SK-N-SH (cell line): ENCODE data around the gene CTLA4. TPM values are rescaled to one million over a fixed set of nuclear protein-coding genes. Genes with fewer than 3 reads are reported as not detected.

Experiments
- CTCF ChIA-PET: fragments of 300-600, 350-600 bp; formaldehyde crosslinking; extraction: SDS; loops from one replicate; lab custom pipeline; 2021; lab: Yijun Ruan, JAX
- POLR2A ChIA-PET: fragments of 350-600 bp; sonication (Branson Sonifier 250); formaldehyde crosslinking; extraction: SDS; loops from one replicate; lab custom pipeline; 2020; ENCODE audit warnings: antibody characterized with exemption, inconsistent platforms; lab: Yijun Ruan, JAX
- DNase-seq: peaks from one replicate; pipeline ENCODE4 v3.0.0; 2012
- H2AFZ ChIP-seq: fragments of 200-600 bp; sonication (generic); 2 replicates; pipeline ENCODE4 v1.8.1; 2016; ENCODE audit warnings: antibody characterized with exemption, mild to moderate bottlenecking, low read depth
- H3F3A ChIP-seq: fragments of 200-600 bp; sonication (generic); replicated peaks from 2 replicates; pipeline ENCODE3; 2016; ENCODE audit warnings: antibody characterized with exemption, mild to moderate bottlenecking; ENCODE audit not compliant: insufficient read depth
- H3K27ac ChIP-seq, 2 experiments: fragments of 200-500 bp in 1 of 2; fragments of 200-600 bp in 1 of 2; sonication (Bioruptor generic) in 1 of 2; sonication (generic), shearing (Covaris generic) in 1 of 2; 2 replicates each; pipeline versions ENCODE4 v1.5.1 to v1.6.1; 2014 to 2016; ENCODE audit warnings: low read depth in 2 of 2, inconsistent platforms in 1 of 2, low read length in 1 of 2, mild to moderate bottlenecking in 1 of 2, mixed read lengths in 1 of 2
- H3K27me3 ChIP-seq: fragments of 200-600 bp; sonication (generic), shearing (Covaris generic); 2 replicates; pipeline ENCODE4 v1.6.1; 2016; ENCODE audit warnings: mixed run types; ENCODE audit not compliant: insufficient read depth
- H3K36me3 ChIP-seq, 2 experiments: fragments of 200-500 bp in 1 of 2; fragments of 200-600 bp in 1 of 2; sonication (Bioruptor generic) in 1 of 2; sonication (generic) in 1 of 2; replicated peaks in 1 of 2; 2 replicates each; pipeline versions ENCODE3 to v1.5.1; 2014 to 2016; ENCODE audit warnings: low read length in 1 of 2, mild to moderate bottlenecking in 1 of 2; ENCODE audit not compliant: insufficient read depth in 2 of 2, control insufficient read depth in 1 of 2
- H3K4me1 ChIP-seq, 2 experiments: fragments of 200-500 bp in 1 of 2; fragments of 200-600 bp in 1 of 2; sonication (Bioruptor generic) in 1 of 2; sonication (generic), shearing (Covaris generic) in 1 of 2; 2 replicates each; pipeline versions ENCODE4 v1.5.1 to v1.6.1; 2014 to 2016; ENCODE audit warnings: low read depth in 1 of 2, low read length in 1 of 2, mixed run types in 1 of 2; ENCODE audit not compliant: insufficient read depth in 2 of 2, control insufficient read depth in 1 of 2
- H3K4me2 ChIP-seq: fragments of 200-600 bp; sonication (generic), shearing (Covaris generic); 2 replicates; pipeline ENCODE4 v1.6.1; 2017; ENCODE audit warnings: mixed run types
- H3K4me3 ChIP-seq, 2 experiments: fragments of 200-500 bp in 1 of 2; fragments of 200-600 bp in 1 of 2; sonication (Bioruptor generic) in 1 of 2; sonication (generic), shearing (Covaris generic) in 1 of 2; 2 replicates each; pipeline versions ENCODE4 v1.5.1 to v1.8.1; 2014 to 2016; ENCODE audit warnings: low read depth in 2 of 2, inconsistent platforms in 1 of 2, low read length in 1 of 2, mild to moderate bottlenecking in 1 of 2, mixed read lengths in 1 of 2, moderate library complexity in 1 of 2
- H3K79me2 ChIP-seq: fragments of 200-600 bp; sonication (generic); 2 replicates; pipeline ENCODE4 v1.8.1; 2017; ENCODE audit warnings: mild to moderate bottlenecking; ENCODE audit not compliant: insufficient read depth
- H3K9ac ChIP-seq: fragments of 200-600 bp; sonication (generic); 2 replicates; pipeline ENCODE4 v1.6.1; 2017; ENCODE audit warnings: mixed run types
- H3K9me2 ChIP-seq: fragments of 200-600 bp; sonication (generic); 2 replicates; pipeline ENCODE4 v1.6.1; 2017; ENCODE audit warnings: mixed run types
- H3K9me3 ChIP-seq: fragments of 200-600 bp; sonication (generic); 2 replicates; pipeline ENCODE4 v1.6.1; 2017; ENCODE audit warnings: mixed run types, mild to moderate bottlenecking, moderate library complexity
- H4K20me1 ChIP-seq: fragments of 200-600 bp; sonication (generic); 2 replicates; pipeline ENCODE4 v1.6.1; 2017; ENCODE audit warnings: mild to moderate bottlenecking, mixed run types; ENCODE audit not compliant: insufficient read depth
- EZH2phosphoT487 ChIP-seq: fragments of 200-600 bp; sonication (generic); IDR thresholded peaks from 2 replicates; pipeline ENCODE4 v1.6.1; 2017; ENCODE audit warnings: low read depth, mixed run types, mild to moderate bottlenecking, antibody characterized with exemption, moderate library complexity, borderline replicate concordance
- MXI1 ChIP-seq: IDR thresholded peaks from 2 replicates; pipeline ENCODE4 v1.6.1; 2012; ENCODE audit warnings: mild to moderate bottlenecking, low read depth, low read length, improper control_type of control experiment
- NFIC ChIP-seq: IDR thresholded peaks from 2 replicates; pipeline ENCODE4 v1.4.0; 2012; ENCODE audit warnings: borderline replicate concordance
- REST ChIP-seq: IDR thresholded peaks from 2 replicates; pipeline ENCODE4 v1.6.1; 2012; ENCODE audit warnings: mild to moderate bottlenecking, low read depth, low read length, moderate library complexity
- TCF12 ChIP-seq: IDR thresholded peaks from 2 replicates; pipeline ENCODE4 v1.4.0; 2012
- WGBS: methylation state at CpG from one replicate; pipeline ENCODE4 v1.1.6; 2017; ENCODE audit warnings: low lambda C conversion rate; 5-methylcytosine and 5-hydroxymethylcytosine counted together
- polyA plus RNA-seq, 3 experiments: library from polyadenylated mRNA; depleted of rRNA; stranded (reverse); fragments of >200 nt; gene quantifications; 2 replicates each; pipeline ENCODE4 v1.2.3, GENCODE V29; 2012
- TF ChIP-seq, protein P1 (sequence below): IDR thresholded peaks from 2 replicates; pipeline ENCODE4 v1.4.0; 2012; ENCODE audit warnings: low read depth, borderline replicate concordance

CTLA4 gene
- polyA plus RNA-seq, 1 of the 3 experiments (the other 2 are of a cell fraction): not detected

- CTCF ChIA-PET: interaction anchor here (0.9 kb wide), 1 partner anchor 998 kb away, joined by 3 read pairs; no protein-coding TSS in a partner anchor
- no peak overlapping the region for H2AFZ ChIP-seq
- H3K79me2 ChIP-seq: no peaks in the 10 kb centered on the region
- no peak overlapping the region for H3K4me3 ChIP-seq
- no peak overlapping the region for H3K4me2 ChIP-seq
- H3K9me3 ChIP-seq: no peaks in the 10 kb centered on the region
- no peak overlapping the region for H3K9ac ChIP-seq
- POLR2A ChIA-PET: no interaction called here
- no peak for DNase-seq
- H3K27me3 ChIP-seq: no peaks in the 10 kb centered on the region
- no peaks in the 10 kb centered on the region for H3K36me3 ChIP-seq
- H3K4me1 ChIP-seq: peaks cover 0 to 4% of the 10 kb centered on the region in 2 experiments; a peak in 2 of 4 replicates
- WGBS: 83% methylated on average over 14 of the region's 14 CpGs
- no peak for TF ChIP-seq NFIC
- no peak for TF ChIP-seq REST
- no peak for TF ChIP-seq TCF12
- TF ChIP-seq, protein P1, sequence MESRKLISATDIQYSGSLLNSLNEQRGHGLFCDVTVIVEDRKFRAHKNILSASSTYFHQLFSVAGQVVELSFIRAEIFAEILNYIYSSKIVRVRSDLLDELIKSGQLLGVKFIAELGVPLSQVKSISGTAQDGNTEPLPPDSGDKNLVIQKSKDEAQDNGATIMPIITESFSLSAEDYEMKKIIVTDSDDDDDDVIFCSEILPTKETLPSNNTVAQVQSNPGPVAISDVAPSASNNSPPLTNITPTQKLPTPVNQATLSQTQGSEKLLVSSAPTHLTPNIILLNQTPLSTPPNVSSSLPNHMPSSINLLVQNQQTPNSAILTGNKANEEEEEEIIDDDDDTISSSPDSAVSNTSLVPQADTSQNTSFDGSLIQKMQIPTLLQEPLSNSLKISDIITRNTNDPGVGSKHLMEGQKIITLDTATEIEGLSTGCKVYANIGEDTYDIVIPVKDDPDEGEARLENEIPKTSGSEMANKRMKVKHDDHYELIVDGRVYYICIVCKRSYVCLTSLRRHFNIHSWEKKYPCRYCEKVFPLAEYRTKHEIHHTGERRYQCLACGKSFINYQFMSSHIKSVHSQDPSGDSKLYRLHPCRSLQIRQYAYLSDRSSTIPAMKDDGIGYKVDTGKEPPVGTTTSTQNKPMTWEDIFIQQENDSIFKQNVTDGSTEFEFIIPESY: no peak
- no peak for TF ChIP-seq EZH2phosphoT487
- TF ChIP-seq, all 33 proteins: peak for 0
- Histone ChIP-seq H3K27ac (no peak overlapping the region), H4K20me1 (no peaks in the 10 kb centered on the region), H3K9me2 (no peaks in the 10 kb centered on the region), H3F3A (no peaks in the 10 kb centered on the region)
Measured at GRCh38 chr2:203819434-203820133, 48.0 kb upstream of the CTLA4 start.

GRCh38 chr2:203820969-203821368 is 46.6 kb upstream of the CTLA4 start:
- Histone ChIP-seq H2AFZ (no peak overlapping the region), H3K9me3 (no peaks in the 10 kb centered on the region), H3K9ac (no peak overlapping the region), H3K4me1 (no peaks in the 10 kb centered on the region), H3K36me3 (no peaks in the 10 kb centered on the region), H3K79me2 (no peaks in the 10 kb centered on the region), H3F3A (no peaks in the 10 kb centered on the region)
- CTCF ChIA-PET: interaction anchor here (1.9 kb wide), 1 partner anchor 89 kb away, joined by 4 read pairs; no protein-coding TSS in a partner anchor
- TF ChIP-seq MXI1: no peak
- TF ChIP-seq, all 33 proteins: peak for 0
- Histone ChIP-seq H3K9me2 (no peaks in the 10 kb centered on the region), H3K27me3 (no peaks in the 10 kb centered on the region), H3K4me2 (no peak overlapping the region), H3K27ac (no peak overlapping the region), H3K4me3 (no peak overlapping the region), H4K20me1 (no peaks in the 10 kb centered on the region)
- DNase-seq: no peak
- WGBS: 66% methylated on average over 2 of the region's 2 CpGs
- POLR2A ChIA-PET: no interaction called here
